Kidney (tissue), 14 donors: Measurements from ENCODE around the gene NPAS3. TPM values are rescaled to one million over a fixed set of nuclear protein-coding genes. Genes with fewer than 3 reads are reported as not detected.

ENCODE experiments used
- DNase-seq, 5 donors: peaks; one replicate each; pipeline ENCODE4 v3.0.0-alpha.2; 2013 to 2020
- FAIRE-seq: peaks from 2 replicates; lab custom pipeline; 2012; peaks lifted over from hg19 to GRCh38; lab: Jason Lieb, UNC
- H3K27ac ChIP-seq, 2 donors: one replicate each; pipeline ENCODE4 v1.7.0; 2013; ENCODE audit warnings: low read depth in 2 of 2, low read length in 2 of 2, inconsistent platforms in 1 of 2
- H3K27me3 ChIP-seq: one replicate; pipeline ENCODE4 v1.7.1; 2013; ENCODE audit warnings: low read length, inconsistent platforms; ENCODE audit not compliant: control insufficient read depth, insufficient read depth
- H3K36me3 ChIP-seq, 3 donors: one replicate each; pipeline versions ENCODE4 v1.7.0 to v1.7.1; 2013; ENCODE audit warnings: low read length in 3 of 3, control low read depth in 1 of 3, inconsistent platforms in 1 of 3; ENCODE audit not compliant: insufficient read depth in 3 of 3, control insufficient read depth in 2 of 3
- H3K4me1 ChIP-seq, 3 donors: one replicate each; pipeline versions ENCODE4 v1.7.0 to v1.7.1; 2013; ENCODE audit warnings: low read length in 3 of 3, inconsistent platforms in 1 of 3, low read depth in 1 of 3; ENCODE audit not compliant: control insufficient read depth in 2 of 3, insufficient read depth in 2 of 3
- H3K4me3 ChIP-seq, 3 donors: one replicate each; pipeline versions ENCODE4 v1.7.0 to v1.8.1; 2013; ENCODE audit warnings: low read length in 3 of 3, control low read depth in 1 of 3, inconsistent platforms in 1 of 3
- H3K9ac ChIP-seq, 3 donors: one replicate each; pipeline versions ENCODE4 v1.7.0 to v1.7.1; 2013; ENCODE audit warnings: low read length in 3 of 3, control low read depth in 1 of 3, inconsistent platforms in 1 of 3
- H3K9me3 ChIP-seq, 3 donors: one replicate each; pipeline versions ENCODE4 v1.7.0 to v1.7.1; 2013; ENCODE audit warnings: low read length in 3 of 3, control low read depth in 1 of 3, inconsistent platforms in 1 of 3; ENCODE audit not compliant: control insufficient read depth in 2 of 3, insufficient read depth in 1 of 3
- CTCF ChIP-seq: IDR thresholded peaks from 3 replicates; pipeline ENCODE4 v1.5.1; 2012; ENCODE audit warnings: mild to moderate bottlenecking, moderate library complexity, borderline replicate concordance; ENCODE audit not compliant: insufficient read depth; ENCODE audit errors: extremely low read depth
- intact Hi-C: fragments of 100-400 bp; cut with DNase I; formaldehyde crosslinking; loops from one replicate; pipeline ENCODE4 v1.11.1; 2022
- polyA plus RNA-seq: library from polyadenylated mRNA; stranded (reverse); fragments of 350-450 nt; fragmentation: Illumina TruSeq; extraction: RNeasy Lipid Tissue Mini Kit (QIAGEN cat#74804); gene quantifications from one replicate; pipeline ENCODE4 v1.2.3, GENCODE V29; 2014; ENCODE audit warnings: low read depth, low replicate concordance; ENCODE audit not compliant: insufficient read depth
- total RNA-seq: library from RNA; stranded (reverse); fragmentation: NEBNext Ultra II Directional; extraction: Animal tissue kit (Norgen Biotek cat#: 25700); gene quantifications from one replicate; pipeline ENCODE4 v1.2.1, GENCODE V29; 2021
- donor health status: control.
- donor health status: control.
- donor health status: control.
- donor health status: control.
- donor health status: control.
- donor health status: DM: yes; HTN: yes; CAD: no.
- donor health status: Normal renal cell carcinoma (clear cell type).

Gene NPAS3
- total and polyA plus RNA-seq, 2 donors from 2014 or later: 0.82 to 5.0 TPM

- Histone ChIP-seq H3K4me1 (no peaks in the 10 kb centered on the region), H3K9ac (no peak overlapping the region), H3K9me3 (no peaks in the 10 kb centered on the region), H3K27ac (no peak overlapping the region), H3K4me3 (no peak overlapping the region), H3K36me3 (no peaks in the 10 kb centered on the region), H3K27me3 (no peaks in the 10 kb centered on the region)
- intact Hi-C loops: no loop called here
- DNase-seq: peak in 1 of 5 donors; percentile 17
- FAIRE-seq: no peak
- TF ChIP-seq CTCF: no peak
Observed at GRCh38 chr14:33636716-33637115, 698.0 kb downstream of the NPAS3 start.

- Histone ChIP-seq H3K4me1 (no peaks in the 10 kb centered on the region), H3K27ac (no peak overlapping the region), H3K9ac (no peak overlapping the region), H3K4me3 (no peak overlapping the region), H3K27me3 (no peaks in the 10 kb centered on the region), H3K9me3 (no peaks in the 10 kb centered on the region), H3K36me3 (no peaks in the 10 kb centered on the region)
- intact Hi-C loops: no loop called here
- no peak for TF ChIP-seq CTCF
- DNase-seq: no peak
- FAIRE-seq: no peak
Observed at GRCh38 chr14:33642080-33642479, 703.4 kb downstream of the NPAS3 start.

- intact Hi-C loops: no loop called here
- Histone ChIP-seq H3K27me3 (no peaks in the 10 kb centered on the region), H3K4me1 (no peaks in the 10 kb centered on the region), H3K36me3 (no peaks in the 10 kb centered on the region), H3K4me3 (no peak overlapping the region), H3K27ac (no peak overlapping the region), H3K9me3 (no peaks in the 10 kb centered on the region), H3K9ac (no peak overlapping the region)
- TF ChIP-seq CTCF: no peak
- no peak for FAIRE-seq
- DNase-seq: no peak
Observed at GRCh38 chr14:33642691-33643244, 704.1 kb downstream of the NPAS3 start.
